Spleen (tissue), 11 donors: Measurements from ENCODE around the gene AK8. TPM values are rescaled to one million over a fixed set of nuclear protein-coding genes. Genes with fewer than 3 reads are reported as not detected.
"Not testable (repeated sequence)": the region's sequence is repeated elsewhere in the genome, so short reads cannot be mapped to it uniquely, and the experiment has no call there.

ENCODE experiments used
- DNase-seq: peaks from one replicate; pipeline ENCODE4 v3.0.0-alpha.2; 2020
- H3K27ac ChIP-seq, 8 donors: fragments of 200-600 bp; sonication (generic) in 7 of 8; 1 replicate in 4 of 8; 2 replicates in 4 of 8; pipeline versions ENCODE4 v1.5.0 to v1.8.0; 2016 to 2021; ENCODE audit warnings: inconsistent platforms in 4 of 8, mild to moderate bottlenecking in 4 of 8, moderate library complexity in 1 of 8
- H3K27me3 ChIP-seq, 7 donors: fragments of 200-600 bp; sonication (generic) in 6 of 7; replicated peaks in 1 of 7; 1 replicate in 4 of 7; 2 replicates in 3 of 7; pipeline versions ENCODE4 v1.5.0 to v1.8.0; 2016 to 2021; ENCODE audit warnings: inconsistent platforms in 3 of 7, mild to moderate bottlenecking in 1 of 7
- H3K36me3 ChIP-seq, 6 donors: fragments of 200-600 bp; sonication (generic) in 5 of 6; 1 replicate in 4 of 6; 2 replicates in 2 of 6; pipeline versions ENCODE4 v1.5.0 to v1.8.0; 2016 to 2021; ENCODE audit warnings: inconsistent platforms in 2 of 6
- H3K4me1 ChIP-seq, 6 donors: fragments of 200-600 bp; sonication (generic) in 5 of 6; 1 replicate in 3 of 6; 2 replicates in 3 of 6; pipeline versions ENCODE4 v1.5.0 to v1.8.0; 2016 to 2021; ENCODE audit warnings: inconsistent platforms in 3 of 6
- H3K4me3 ChIP-seq, 8 donors: fragments of 200-600 bp; sonication (generic) in 7 of 8; 1 replicate in 4 of 8; 2 replicates in 4 of 8; pipeline versions ENCODE4 v1.5.0 to v1.8.0; 2016 to 2021; ENCODE audit warnings: inconsistent platforms in 4 of 8, mild to moderate bottlenecking in 4 of 8, moderate library complexity in 2 of 8
- H3K9me3 ChIP-seq, 8 donors: fragments of 200-600 bp; sonication (generic) in 7 of 8; 1 replicate in 4 of 8; 2 replicates in 4 of 8; pipeline versions ENCODE4 v1.5.0 to v1.8.0; 2016 to 2021; ENCODE audit warnings: inconsistent platforms in 4 of 8
- POLR2A ChIP-seq, 3 donors: fragments of 450-650 bp; IDR thresholded peaks; one replicate each; pipeline ENCODE4 v1.5.1; 2017; ENCODE audit warnings: antibody characterized with exemption in 3 of 3, mild to moderate bottlenecking in 1 of 3
- POLR2AphosphoS5 ChIP-seq, 3 donors: sonication (generic); formaldehyde crosslinking; IDR thresholded peaks; one replicate each; pipeline ENCODE4 v1.5.1; 2017; ENCODE audit warnings: antibody characterized with exemption in 3 of 3
- WGBS, 5 donors: extraction: QIAGEN DNeasy Blood & Tissue Kit in 3 of 5; methylation state at CpG; one replicate each; pipeline versions ENCODE4 v1.1.5 to v1.1.7; 2013 to 2018; 5-methylcytosine and 5-hydroxymethylcytosine counted together
- intact Hi-C: fragments of 100-400 bp; cut with DNase I; formaldehyde crosslinking; loops from one replicate; pipeline ENCODE4 v1.15.0; 2023; ENCODE audit warnings: low total_unique reads
- polyA plus RNA-seq, 3 donors: library from polyadenylated mRNA; stranded (reverse); fragments of 200-250 nt; gene quantifications; one replicate each; pipeline ENCODE4 v1.2.1, GENCODE V29; 2013
- total RNA-seq, 7 donors: library from RNA; depleted of rRNA in 3 of 7; stranded (reverse); fragments of >200 nt in 3 of 7; fragmentation: NEBNext Ultra II Directional in 4 of 7; extraction: Animal tissue kit (Norgen Biotek cat#: 25700) in 4 of 7; gene quantifications; one replicate each; pipeline versions ENCODE4 v1.1.0 to v1.2.1, GENCODE V29; 2016 to 2021
- TF ChIP-seq, protein P1 (sequence below), 11 experiments: fragments of 200-600 bp in 7 of 11; fragments of 450-650 bp in 4 of 11; sonication (generic) in 4 of 11; IDR thresholded peaks in 8 of 11; conservative IDR thresholded peaks in 3 of 11; 1 replicate in 7 of 11; 2 replicates in 4 of 11; pipeline versions ENCODE4 v1.4.0 to v1.8.0; 2016 to 2021; ENCODE audit warnings: antibody characterized with exemption in 11 of 11, inconsistent platforms in 4 of 11, mild to moderate bottlenecking in 1 of 11
- donor health status: healthy with polysubstance abuse.
- donor health status: DM: no; HTN: no; CAD: no; lungs with moderate emphysema.
- donor health status: DM: no; HTN: no; CAD: no.
- donor health status: Bipolar disorder and iron deficiency.
- donor health status: healthy.
- donor health status: DM: no; HTN: no; CAD: no.
- donor health status: DM: yes; HTN: yes; CAD: no.

The AK8 gene
- total and polyA plus RNA-seq, 10 donors = 0.22 to 1.8 (median 0.93) TPM

DNA sequence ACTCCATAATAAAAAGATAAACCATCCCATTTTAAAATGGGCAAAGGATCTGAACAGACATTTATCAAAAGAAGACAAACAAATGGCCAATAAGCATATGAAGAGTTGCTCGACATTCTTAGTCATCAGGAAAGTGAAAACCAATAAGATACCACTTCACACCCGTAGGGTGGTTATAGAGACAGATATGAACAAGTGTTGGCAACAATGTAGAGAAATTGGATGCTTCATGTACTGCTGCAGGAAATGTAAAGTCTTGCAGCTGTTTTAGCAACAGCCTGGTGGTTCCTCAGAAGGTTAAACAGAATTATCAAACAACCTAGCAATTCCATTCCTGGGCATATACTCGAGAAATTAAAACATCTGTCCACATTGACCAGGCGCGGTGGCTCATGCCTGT lies 165.3 kb downstream of the AK8 start:
- no peaks in the 10 kb centered on the region for H3K4me1 ChIP-seq
- TF ChIP-seq POLR2A (IDR thresholded peaks at IDR 0.05) (no peak), POLR2AphosphoS5 (IDR thresholded peaks at IDR 0.05) (no peak)
- TF ChIP-seq, protein P1, sequence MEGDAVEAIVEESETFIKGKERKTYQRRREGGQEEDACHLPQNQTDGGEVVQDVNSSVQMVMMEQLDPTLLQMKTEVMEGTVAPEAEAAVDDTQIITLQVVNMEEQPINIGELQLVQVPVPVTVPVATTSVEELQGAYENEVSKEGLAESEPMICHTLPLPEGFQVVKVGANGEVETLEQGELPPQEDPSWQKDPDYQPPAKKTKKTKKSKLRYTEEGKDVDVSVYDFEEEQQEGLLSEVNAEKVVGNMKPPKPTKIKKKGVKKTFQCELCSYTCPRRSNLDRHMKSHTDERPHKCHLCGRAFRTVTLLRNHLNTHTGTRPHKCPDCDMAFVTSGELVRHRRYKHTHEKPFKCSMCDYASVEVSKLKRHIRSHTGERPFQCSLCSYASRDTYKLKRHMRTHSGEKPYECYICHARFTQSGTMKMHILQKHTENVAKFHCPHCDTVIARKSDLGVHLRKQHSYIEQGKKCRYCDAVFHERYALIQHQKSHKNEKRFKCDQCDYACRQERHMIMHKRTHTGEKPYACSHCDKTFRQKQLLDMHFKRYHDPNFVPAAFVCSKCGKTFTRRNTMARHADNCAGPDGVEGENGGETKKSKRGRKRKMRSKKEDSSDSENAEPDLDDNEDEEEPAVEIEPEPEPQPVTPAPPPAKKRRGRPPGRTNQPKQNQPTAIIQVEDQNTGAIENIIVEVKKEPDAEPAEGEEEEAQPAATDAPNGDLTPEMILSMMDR (IDR thresholded peaks at IDR 0.05 in 8 of 11, conservative IDR thresholded peaks at IDR 0.05 in 3 of 11) = no peak
- H3K4me3 ChIP-seq = no peak overlapping the region
- H3K27me3 ChIP-seq = peaks cover 0 to 26% (median 0%) of the 10 kb centered on the region in 7 donors
- DNase-seq = no peak
- intact Hi-C loops = no loop called here
- no peaks in the 10 kb centered on the region for H3K36me3 ChIP-seq
- no peaks in the 10 kb centered on the region for H3K9me3 ChIP-seq
- no peak overlapping the region for H3K27ac ChIP-seq
- 74 to 87% (median 79%) methylated on average over 5 of the region's 5 CpGs for WGBS, 5 donors

DNA sequence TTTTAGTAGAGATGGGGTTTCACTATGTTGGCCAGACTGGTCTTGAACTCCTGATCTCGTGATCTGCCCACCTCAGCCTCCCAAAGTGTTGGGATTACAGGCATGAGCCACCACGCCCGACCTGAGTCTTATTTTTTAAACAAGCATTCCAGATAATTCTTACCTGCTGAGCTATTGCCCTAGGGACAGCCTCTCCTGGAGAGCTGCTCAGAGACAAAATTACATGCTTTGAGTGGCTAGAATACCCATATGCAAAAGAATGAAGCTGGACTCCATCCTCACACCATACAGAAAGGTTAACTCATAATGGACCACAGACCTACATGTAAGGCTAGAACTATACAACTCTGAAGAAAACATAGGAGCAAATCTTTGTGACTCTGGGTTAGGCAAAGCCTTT lies 166.2 kb downstream of the AK8 start:
- Histone ChIP-seq H3K4me3 (no peak overlapping the region), H3K4me1 (no peaks in the 10 kb centered on the region), H3K9me3 (no peaks in the 10 kb centered on the region), H3K27me3 (peaks cover 0 to 18% (median 0%) of the 10 kb centered on the region in 7 donors), H3K27ac (no peak overlapping the region), H3K36me3 (no peaks in the 10 kb centered on the region)
- 77 to 95% (median 88%) methylated on average over 3 of the region's 3 CpGs for WGBS, 5 donors
- no peak for DNase-seq
- intact Hi-C loops = no loop called here
- TF ChIP-seq, protein P1 (IDR thresholded peaks at IDR 0.05 in 8 of 11, conservative IDR thresholded peaks at IDR 0.05 in 3 of 11) = no peak

DNA sequence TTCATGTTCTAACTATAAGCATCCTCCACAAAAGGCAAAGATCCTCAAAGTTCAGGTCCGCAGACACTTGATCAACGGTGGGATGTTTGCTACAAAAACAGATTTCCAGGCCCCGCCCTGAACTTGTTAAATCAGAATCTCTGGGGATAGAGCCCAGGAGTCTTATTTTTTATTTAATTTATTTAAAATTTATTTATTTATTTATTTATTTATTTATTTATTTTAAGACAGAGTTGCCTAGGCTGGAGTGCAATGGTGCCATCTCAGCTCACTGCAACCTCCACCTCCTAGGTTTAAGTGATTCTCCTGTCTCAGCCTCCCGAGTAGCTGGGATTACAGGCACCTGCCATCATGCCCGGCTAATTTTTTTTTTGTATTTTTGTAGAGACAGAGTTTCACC lies 166.9 kb downstream of the AK8 start:
- peaks cover 0 to 18% (median 0%) of the 10 kb centered on the region in 7 donors for H3K27me3 ChIP-seq
- H3K9me3 ChIP-seq, H3K4me1 ChIP-seq, H3K27ac ChIP-seq, DNase-seq, H3K4me3 ChIP-seq, intact Hi-C loops, H3K36me3 ChIP-seq: not testable (repeated sequence)
- WGBS, 5 donors = 91 to 95% (median 92%) methylated on average over 5 of the region's 5 CpGs

GRCh38 chr9:132710333-132710732 lies 167.8 kb downstream of the AK8 start:
- H3K9me3 ChIP-seq = no peaks in the 10 kb centered on the region
- no peak overlapping the region for H3K27ac ChIP-seq
- no peak for DNase-seq
- no peaks in the 10 kb centered on the region for H3K36me3 ChIP-seq
- no peak for TF ChIP-seq POLR2A (IDR thresholded peaks at IDR 0.05)
- TF ChIP-seq, protein P1 (IDR thresholded peaks at IDR 0.05 in 8 of 11, conservative IDR thresholded peaks at IDR 0.05 in 3 of 11) = no peak
- TF ChIP-seq POLR2AphosphoS5 (IDR thresholded peaks at IDR 0.05) = no peak
- intact Hi-C loops = no loop called here
- no peaks in the 10 kb centered on the region for H3K4me1 ChIP-seq
- no peak overlapping the region for H3K4me3 ChIP-seq
- H3K27me3 ChIP-seq = peaks cover 0 to 24% (median 0%) of the 10 kb centered on the region in 7 donors
- WGBS, 5 donors = 62 to 75% (median 73%) methylated on average over 6 of the region's 6 CpGs
